SH-SY5Y (cell line): ENCODE data around the gene SLC12A7.

Source experiments
- GATA2 ChIP-seq: IDR thresholded peaks from 2 replicates; pipeline ENCODE4 v1.6.1; 2011; ENCODE audit warnings: mild to moderate bottlenecking, low read depth, low read length
- GATA3 ChIP-seq: IDR thresholded peaks from 2 replicates; pipeline ENCODE4 v1.6.1; 2011; ENCODE audit warnings: low read depth, mild to moderate bottlenecking, low read length, moderate library complexity

DNA sequence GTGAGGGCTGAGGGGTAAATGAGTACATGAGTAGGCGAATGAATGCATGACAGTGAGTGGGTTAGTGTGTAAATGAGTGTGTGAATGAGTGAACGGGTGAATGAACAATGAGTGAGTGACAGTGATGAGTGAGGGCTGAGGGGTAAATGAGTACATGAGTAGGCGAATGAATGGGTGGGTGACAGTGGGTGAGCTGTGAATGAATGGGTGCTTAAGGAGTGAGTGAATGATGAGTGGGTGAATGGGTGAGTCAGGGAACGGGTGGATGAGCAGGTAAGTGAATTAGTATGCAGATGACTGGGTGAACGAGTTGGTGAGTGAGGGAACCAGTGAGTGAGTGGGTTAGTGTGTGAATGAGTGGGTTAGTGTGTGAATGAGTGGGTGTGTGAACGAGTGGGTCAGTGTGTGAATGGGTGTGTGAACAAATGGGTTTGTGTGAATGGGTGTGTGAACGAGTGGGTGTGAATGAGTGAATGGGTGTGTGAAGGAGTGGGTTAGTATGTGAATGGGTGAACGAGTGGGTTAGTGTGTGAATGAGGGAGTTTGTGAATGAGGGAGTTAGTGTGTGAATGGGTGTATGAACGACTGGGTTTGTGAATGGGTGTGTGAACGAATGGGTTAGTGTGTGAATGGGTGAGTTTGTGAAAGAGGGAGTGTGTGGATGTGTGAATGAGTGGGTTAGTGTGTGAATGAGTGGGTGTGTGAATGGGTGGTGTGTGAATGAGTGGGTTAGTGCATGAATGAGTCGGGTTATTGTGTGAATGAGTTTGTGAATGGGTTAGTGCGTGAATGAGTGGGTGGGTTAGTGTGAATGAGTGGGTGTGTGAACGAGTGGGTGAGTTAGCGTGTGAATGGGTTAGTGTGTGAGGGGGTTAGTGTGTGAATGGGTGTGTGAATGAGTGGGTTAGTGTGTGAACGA lies 70.4 kb downstream of the SLC12A7 start:
- TF ChIP-seq GATA2 (no peak), GATA3 (no peak)
